ENCODE data around the gene UGT1A4. TPM values are rescaled to one million over a fixed set of nuclear protein-coding genes. Genes with fewer than 3 reads are reported as not detected.

Gene UGT1A4
- total RNA-seq, 1 experiment from 2014 or later: not detected

GRCh38 chr2:233810385-233810784, 91.8 kb downstream of the UGT1A4 start:
- no peak overlapping the region for H2BK120ac ChIP-seq (ENCODE audit: low read depth, low read length, poor library complexity, severe bottlenecking)
- no peak overlapping the region for H3K14ac ChIP-seq (ENCODE audit: insufficient read depth, low read length)
- H3K27ac ChIP-seq (ENCODE audit: insufficient read length, low read depth, low read length): no peak overlapping the region
- H3K23me2 ChIP-seq (ENCODE audit: insufficient read length, low read depth, low read length, poor library complexity, severe bottlenecking): no peaks in the 10 kb centered on the region
- no peak overlapping the region for H2BK5ac ChIP-seq (ENCODE audit: insufficient read length, low read length)
- H3K4me1 ChIP-seq (ENCODE audit: insufficient read depth, low read length): no peaks in the 10 kb centered on the region
- H3K4me3 Mint-ChIP-seq: no peak overlapping the region
- H3K36me3 Mint-ChIP-seq (ENCODE audit: insufficient read depth in 1 of 3, low read depth in 3 of 3): no peaks in the 10 kb centered on the region
- H2BK20ac ChIP-seq (ENCODE audit: low read depth, low read length, poor library complexity, severe bottlenecking): no peak overlapping the region
- WGBS (ENCODE audit: extremely low coverage, insufficient read length, low lambda C conversion rate): no CpG with 5 or more reads among the region's 6 CpGs
- H3K79me1 ChIP-seq (ENCODE audit: insufficient read depth, low read depth, low read length, poor library complexity, severe bottlenecking): no peaks in the 10 kb centered on the region
- no peak overlapping the region for H3K18ac ChIP-seq (ENCODE audit: insufficient read length, low read depth, low read length)
- H2AK5ac ChIP-seq (ENCODE audit: insufficient read length, low read length): no peak overlapping the region
- H3K9ac ChIP-seq (ENCODE audit: extremely low read depth, insufficient read length, low read length): no peak overlapping the region
- H3T11ph ChIP-seq (ENCODE audit: low read length): no peak overlapping the region
- no peak overlapping the region for H2BK15ac ChIP-seq (ENCODE audit: low read depth, low read length)
- no peaks in the 10 kb centered on the region for H3K9me3 ChIP-seq (ENCODE audit: control insufficient read depth, low read depth, low read length)
- no peak overlapping the region for H3K4me2 ChIP-seq (ENCODE audit: insufficient read depth, insufficient read length, low read length)
- no peak overlapping the region for H3K56ac ChIP-seq (ENCODE audit: insufficient read length, low read depth, low read length)
- peaks cover 0 to 2% of the 10 kb centered on the region in 2 experiments; a peak in 2 of 5 replicates for H3K9me3 Mint-ChIP-seq
- no peak overlapping the region for H3K23ac ChIP-seq (ENCODE audit: insufficient read length, low read depth, low read length)
- TF ChIP-seq CTCF (conservative IDR thresholded peaks at IDR 0.05): no peak
- H3K27me3 ChIP-seq (ENCODE audit: insufficient read depth, low read length): no peaks in the 10 kb centered on the region
- no peak overlapping the region for H2BK12ac ChIP-seq (ENCODE audit: insufficient read length, low read depth, low read length)
- no peak overlapping the region for H3K27ac Mint-ChIP-seq
- no peak overlapping the region for H4K8ac ChIP-seq (replicated peaks; ENCODE audit: insufficient read length, low read depth, low read length)
- H4K20me1 ChIP-seq (ENCODE audit: control insufficient read depth, insufficient read depth, insufficient read length): no peaks in the 10 kb centered on the region
- H3K4me1 Mint-ChIP-seq: no peaks in the 10 kb centered on the region
- H2AFZ ChIP-seq (ENCODE audit: low read length): no peak overlapping the region
- H3K27me3 Mint-ChIP-seq (ENCODE audit: low read depth): peaks cover 15% of the 10 kb centered on the region
- H4K5ac ChIP-seq (ENCODE audit: insufficient read length, low read depth, low read length): no peak overlapping the region
- H3K79me2 ChIP-seq (ENCODE audit: insufficient read depth, low read length): no peaks in the 10 kb centered on the region
- no peak overlapping the region for H4K91ac ChIP-seq (ENCODE audit: insufficient read length, low read depth, low read length)
- H3K4ac ChIP-seq (ENCODE audit: low read depth, low read length): no peak overlapping the region
- DNase-seq: no peak
